ENCODE measurements around the gene DYNC1I1.

The DYNC1I1 gene

GRCh38 chr7:95788884-95789283 lies 16.5 kb downstream of the DYNC1I1 start:
- H3K4ac ChIP-seq (ENCODE audit: low read length) = no peak overlapping the region
- H3K23ac ChIP-seq (ENCODE audit: low read depth, low read length, poor library complexity) = no peak overlapping the region
- no peak overlapping the region for H3K27ac ChIP-seq (replicated peaks; ENCODE audit: low read length)
- no peak overlapping the region for H2BK120ac ChIP-seq (ENCODE audit: low read depth, low read length)
- no CpG with 5 or more reads among the region's 2 CpGs for WGBS, 2 donors (ENCODE audit: extremely low coverage in 2 of 2, insufficient read length in 2 of 2, insufficient replicate concordance in 1 of 2)
- H3K27me3 ChIP-seq (ENCODE audit: control insufficient read depth in 3 of 3, insufficient read depth in 3 of 3, low read depth in 1 of 3, low read length in 3 of 3) = peaks cover 0 to 4% (median 0%) of the 10 kb centered on the region in 3 experiments
- no peak overlapping the region for H3K9ac ChIP-seq (ENCODE audit: low read depth, low read length, poor library complexity)
- no peak for DNase-seq (ENCODE audit: low spot score)
- no peak overlapping the region for H3K18ac ChIP-seq (ENCODE audit: low read length)
- no peak overlapping the region for H2BK5ac ChIP-seq (ENCODE audit: low read length)
- no peak overlapping the region for H4K8ac ChIP-seq (ENCODE audit: low read depth, low read length)
- no peak overlapping the region for H3K4me3 ChIP-seq (ENCODE audit: low read length in 2 of 2)
- no peaks in the 10 kb centered on the region for H3K79me1 ChIP-seq (ENCODE audit: low read depth, low read length)
- no peak overlapping the region for H2AK5ac ChIP-seq (ENCODE audit: low read depth, low read length)
- H2BK15ac ChIP-seq (ENCODE audit: low read length) = no peak overlapping the region
- no peaks in the 10 kb centered on the region for H3K9me3 ChIP-seq (replicated peaks in 1 of 2; ENCODE audit: control insufficient read depth in 2 of 2, insufficient read depth in 1 of 2, low read depth in 1 of 2, low read length in 2 of 2)
- H3K4me2 ChIP-seq (ENCODE audit: insufficient read depth, low read length, poor library complexity, severe bottlenecking) = no peak overlapping the region
- H2AFZ ChIP-seq (ENCODE audit: low read length) = no peak overlapping the region
- H3K4me1 ChIP-seq (ENCODE audit: control insufficient read depth in 2 of 2, insufficient read depth in 1 of 2, low read depth in 1 of 2, low read length in 2 of 2) = no peaks in the 10 kb centered on the region
- H3K36me3 ChIP-seq (replicated peaks in 1 of 2; ENCODE audit: control insufficient read depth in 2 of 2, insufficient read depth in 2 of 2, low read length in 2 of 2) = no peaks in the 10 kb centered on the region
- H2BK12ac ChIP-seq (ENCODE audit: low read length) = no peak overlapping the region
- no peak overlapping the region for H3K14ac ChIP-seq (ENCODE audit: low read length)
- H4K91ac ChIP-seq (ENCODE audit: low read depth, low read length, poor library complexity) = no peak overlapping the region

- no peak for DNase-seq (ENCODE audit: low spot score)
- H3K9ac ChIP-seq (ENCODE audit: low read depth, low read length, poor library complexity) = no peak overlapping the region
- no peak overlapping the region for H3K27ac ChIP-seq (replicated peaks; ENCODE audit: low read length)
- no peaks in the 10 kb centered on the region for H3K4me1 ChIP-seq (ENCODE audit: control insufficient read depth in 2 of 2, insufficient read depth in 1 of 2, low read depth in 1 of 2, low read length in 2 of 2)
- no peak overlapping the region for H2BK120ac ChIP-seq (ENCODE audit: low read depth, low read length)
- no peaks in the 10 kb centered on the region for H3K9me3 ChIP-seq (replicated peaks in 1 of 2; ENCODE audit: control insufficient read depth in 2 of 2, insufficient read depth in 1 of 2, low read depth in 1 of 2, low read length in 2 of 2)
- H3K14ac ChIP-seq (ENCODE audit: low read length) = no peak overlapping the region
- no peak overlapping the region for H3K4ac ChIP-seq (ENCODE audit: low read length)
- H3K4me2 ChIP-seq (ENCODE audit: insufficient read depth, low read length, poor library complexity, severe bottlenecking) = no peak overlapping the region
- H2AK5ac ChIP-seq (ENCODE audit: low read depth, low read length) = no peak overlapping the region
- no peaks in the 10 kb centered on the region for H3K36me3 ChIP-seq (replicated peaks in 1 of 2; ENCODE audit: control insufficient read depth in 2 of 2, insufficient read depth in 2 of 2, low read length in 2 of 2)
- no peaks in the 10 kb centered on the region for H3K79me1 ChIP-seq (ENCODE audit: low read depth, low read length)
- no peak overlapping the region for H2AFZ ChIP-seq (ENCODE audit: low read length)
- H3K23ac ChIP-seq (ENCODE audit: low read depth, low read length, poor library complexity) = no peak overlapping the region
- H4K8ac ChIP-seq (ENCODE audit: low read depth, low read length) = no peak overlapping the region
- WGBS, 2 donors (ENCODE audit: extremely low coverage in 2 of 2, insufficient read length in 2 of 2, insufficient replicate concordance in 1 of 2) = no CpG with 5 or more reads among the region's 5 CpGs
- no peaks in the 10 kb centered on the region for H3K27me3 ChIP-seq (ENCODE audit: control insufficient read depth in 3 of 3, insufficient read depth in 3 of 3, low read depth in 1 of 3, low read length in 3 of 3)
- no peak overlapping the region for H2BK12ac ChIP-seq (ENCODE audit: low read length)
- no peak overlapping the region for H2BK5ac ChIP-seq (ENCODE audit: low read length)
- no peak overlapping the region for H3K4me3 ChIP-seq (ENCODE audit: low read length in 2 of 2)
- no peak overlapping the region for H2BK15ac ChIP-seq (ENCODE audit: low read length)
- H3K18ac ChIP-seq (ENCODE audit: low read length) = no peak overlapping the region
- H4K91ac ChIP-seq (ENCODE audit: low read depth, low read length, poor library complexity) = no peak overlapping the region
Observed at GRCh38 chr7:95793658-95794057, 21.3 kb downstream of the DYNC1I1 start.

GRCh38 chr7:95794917-95795515 lies 22.7 kb downstream of the DYNC1I1 start:
- DNase-seq (ENCODE audit: low spot score) = no peak
- Histone ChIP-seq H3K27ac (replicated peaks; ENCODE audit: low read length) (no peak overlapping the region), H3K23ac (ENCODE audit: low read depth, low read length, poor library complexity) (no peak overlapping the region), H2BK15ac (ENCODE audit: low read length) (no peak overlapping the region), H3K4me3 (ENCODE audit: low read length in 2 of 2) (no peak overlapping the region), H3K4ac (ENCODE audit: low read length) (no peak overlapping the region), H3K79me1 (ENCODE audit: low read depth, low read length) (no peaks in the 10 kb centered on the region), H3K36me3 (replicated peaks in 1 of 2; ENCODE audit: control insufficient read depth in 2 of 2, insufficient read depth in 2 of 2, low read length in 2 of 2) (no peaks in the 10 kb centered on the region), H3K9me3 (replicated peaks in 1 of 2; ENCODE audit: control insufficient read depth in 2 of 2, insufficient read depth in 1 of 2, low read depth in 1 of 2, low read length in 2 of 2) (no peaks in the 10 kb centered on the region), H3K4me1 (ENCODE audit: control insufficient read depth in 2 of 2, insufficient read depth in 1 of 2, low read depth in 1 of 2, low read length in 2 of 2) (no peaks in the 10 kb centered on the region), H3K27me3 (ENCODE audit: control insufficient read depth in 3 of 3, insufficient read depth in 3 of 3, low read depth in 1 of 3, low read length in 3 of 3) (no peaks in the 10 kb centered on the region), H3K4me2 (ENCODE audit: insufficient read depth, low read length, poor library complexity, severe bottlenecking) (no peak overlapping the region), H3K14ac (ENCODE audit: low read length) (no peak overlapping the region), H2BK12ac (ENCODE audit: low read length) (no peak overlapping the region), H2BK120ac (ENCODE audit: low read depth, low read length) (no peak overlapping the region), H4K91ac (ENCODE audit: low read depth, low read length, poor library complexity) (no peak overlapping the region), H2AK5ac (ENCODE audit: low read depth, low read length) (no peak overlapping the region), H3K9ac (ENCODE audit: low read depth, low read length, poor library complexity) (no peak overlapping the region), H3K18ac (ENCODE audit: low read length) (no peak overlapping the region), H4K8ac (ENCODE audit: low read depth, low read length) (no peak overlapping the region), H2BK5ac (ENCODE audit: low read length) (no peak overlapping the region), H2AFZ (ENCODE audit: low read length) (no peak overlapping the region)
- no CpG with 5 or more reads among the region's 3 CpGs for WGBS, 2 donors (ENCODE audit: extremely low coverage in 2 of 2, insufficient read length in 2 of 2, insufficient replicate concordance in 1 of 2)

DNA sequence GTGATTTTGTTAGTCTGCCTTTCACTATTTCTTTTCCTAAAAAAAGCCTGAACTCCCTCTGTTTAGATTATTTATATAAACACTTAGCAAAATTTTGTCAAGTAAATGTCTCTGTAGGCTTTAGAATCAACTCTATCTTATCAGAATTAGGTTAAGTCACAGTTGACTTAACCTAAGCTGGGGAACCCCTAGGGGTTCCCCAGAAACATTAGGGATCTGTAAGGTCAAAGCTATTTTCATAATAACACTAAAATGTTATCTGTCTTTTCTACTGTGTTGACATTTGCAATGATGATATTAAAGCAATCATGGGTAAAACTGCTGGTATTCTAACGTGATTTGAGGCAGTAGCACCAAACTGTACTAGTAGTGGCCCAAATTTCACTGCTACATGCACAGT lies 24.3 kb downstream of the DYNC1I1 start:
- WGBS, 2 donors (ENCODE audit: extremely low coverage in 2 of 2, insufficient read length in 2 of 2, insufficient replicate concordance in 1 of 2) = no CpG with 5 or more reads among the region's 1 CpG
- no peak overlapping the region for H3K4me3 ChIP-seq (ENCODE audit: low read length in 2 of 2)

More for the DNA sequence above, 24.3 kb downstream of the DYNC1I1 start:
- Histone ChIP-seq H3K23ac (ENCODE audit: low read depth, low read length, poor library complexity) (no peak overlapping the region), H3K27me3 (ENCODE audit: control insufficient read depth in 3 of 3, insufficient read depth in 3 of 3, low read depth in 1 of 3, low read length in 3 of 3) (peaks cover 0 to 7% (median 0%) of the 10 kb centered on the region in 3 experiments), H2AFZ (ENCODE audit: low read length) (no peak overlapping the region), H2BK5ac (ENCODE audit: low read length) (no peak overlapping the region), H2BK120ac (ENCODE audit: low read depth, low read length) (no peak overlapping the region), H3K18ac (ENCODE audit: low read length) (no peak overlapping the region), H4K91ac (ENCODE audit: low read depth, low read length, poor library complexity) (no peak overlapping the region), H3K4ac (ENCODE audit: low read length) (no peak overlapping the region), H3K9me3 (replicated peaks in 1 of 2; ENCODE audit: control insufficient read depth in 2 of 2, insufficient read depth in 1 of 2, low read depth in 1 of 2, low read length in 2 of 2) (no peaks in the 10 kb centered on the region), H3K14ac (ENCODE audit: low read length) (no peak overlapping the region), H2BK15ac (ENCODE audit: low read length) (no peak overlapping the region), H2AK5ac (ENCODE audit: low read depth, low read length) (no peak overlapping the region), H2BK12ac (ENCODE audit: low read length) (no peak overlapping the region), H3K36me3 (replicated peaks in 1 of 2; ENCODE audit: control insufficient read depth in 2 of 2, insufficient read depth in 2 of 2, low read length in 2 of 2) (no peaks in the 10 kb centered on the region), H3K9ac (ENCODE audit: low read depth, low read length, poor library complexity) (no peak overlapping the region), H3K4me2 (ENCODE audit: insufficient read depth, low read length, poor library complexity, severe bottlenecking) (no peak overlapping the region), H4K8ac (ENCODE audit: low read depth, low read length) (no peak overlapping the region), H3K4me1 (ENCODE audit: control insufficient read depth in 2 of 2, insufficient read depth in 1 of 2, low read depth in 1 of 2, low read length in 2 of 2) (no peaks in the 10 kb centered on the region), H3K79me1 (ENCODE audit: low read depth, low read length) (no peaks in the 10 kb centered on the region), H3K27ac (replicated peaks; ENCODE audit: low read length) (no peak overlapping the region)
- no peak for DNase-seq (ENCODE audit: low spot score)
